Measurements from ENCODE around the gene DST. TPM values are rescaled to one million over a fixed set of nuclear protein-coding genes. Genes with fewer than 3 reads are reported as not detected.
A peak's percentile ranks its signal among the peaks of the same experiment; 100 is the strongest.

Gene DST
- total RNA-seq, 1 experiment from 2014 or later, result 91.9 TPM

DNA sequence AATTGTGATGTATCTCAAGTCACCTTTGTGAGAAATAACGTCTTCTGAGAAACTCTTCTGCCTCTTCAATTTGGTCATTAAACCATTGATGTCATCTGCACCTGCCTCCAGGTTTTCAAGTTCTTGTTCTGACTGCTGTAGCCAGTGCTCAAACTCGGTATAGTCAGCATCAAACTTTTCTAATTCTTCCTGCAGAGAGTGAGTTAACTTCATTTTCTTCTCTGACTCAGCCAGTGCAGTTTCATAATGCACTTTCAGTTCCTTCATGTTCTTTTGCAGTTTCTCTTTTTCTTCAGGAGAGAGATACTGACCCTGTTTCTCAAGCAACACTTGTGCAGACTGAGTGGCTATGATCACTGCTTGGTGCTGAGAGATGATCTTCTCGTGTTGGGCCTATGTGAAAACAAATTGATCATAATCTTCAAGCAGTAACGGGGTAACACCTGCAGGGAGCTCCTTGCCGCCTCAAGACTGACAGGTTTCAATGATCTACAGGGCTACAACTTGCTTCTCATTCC lies 48.8 kb downstream of the DST start:
- Mint-ChIP-seq H3K4me3 (no peak overlapping the region), H3K4me1 (no peaks in the 10 kb centered on the region), H3K27me3 (ENCODE audit: low read depth) (no peaks in the 10 kb centered on the region), H3K36me3 (ENCODE audit: insufficient read depth in 1 of 3, low read depth in 3 of 3) (peaks cover 50 to 75% (median 52%) of the 10 kb centered on the region in 3 experiments; a peak in 6 of 7 replicates), H3K9me3 (no peaks in the 10 kb centered on the region), H3K27ac (peak overlapping the region in 1 of 3 experiments; percentile 21; a peak in 2 of 7 replicates)
- no peak for DNase-seq
- Histone ChIP-seq H2AK5ac (ENCODE audit: insufficient read length, low read length) (no peak overlapping the region), H3K9ac (ENCODE audit: extremely low read depth, insufficient read length, low read length) (no peak overlapping the region), H4K91ac (ENCODE audit: insufficient read length, low read depth, low read length) (no peak overlapping the region), H2BK12ac (ENCODE audit: insufficient read length, low read depth, low read length) (no peak overlapping the region), H3K4me1 (ENCODE audit: insufficient read depth, low read length) (no peaks in the 10 kb centered on the region), H3K23me2 (ENCODE audit: insufficient read length, low read depth, low read length, poor library complexity, severe bottlenecking) (no peaks in the 10 kb centered on the region), H2BK20ac (ENCODE audit: low read depth, low read length, poor library complexity, severe bottlenecking) (no peak overlapping the region), H3K79me2 (ENCODE audit: insufficient read depth, low read length) (no peaks in the 10 kb centered on the region), H2BK5ac (ENCODE audit: insufficient read length, low read length) (no peak overlapping the region), H3K79me1 (ENCODE audit: insufficient read depth, low read depth, low read length, poor library complexity, severe bottlenecking) (no peaks in the 10 kb centered on the region), H3K14ac (ENCODE audit: insufficient read depth, low read length) (no peak overlapping the region), H4K20me1 (ENCODE audit: control insufficient read depth, insufficient read depth, insufficient read length) (no peaks in the 10 kb centered on the region), H3K23ac (ENCODE audit: insufficient read length, low read depth, low read length) (no peak overlapping the region), H3T11ph (ENCODE audit: low read length) (no peak overlapping the region), H3K27me3 (ENCODE audit: insufficient read depth, low read length) (no peaks in the 10 kb centered on the region), H3K27ac (ENCODE audit: insufficient read length, low read depth, low read length) (no peak overlapping the region), H2BK15ac (ENCODE audit: low read depth, low read length) (no peak overlapping the region), H3K9me3 (ENCODE audit: control insufficient read depth, low read depth, low read length) (no peaks in the 10 kb centered on the region), H2AFZ (ENCODE audit: low read length) (no peak overlapping the region), H3K4ac (ENCODE audit: low read depth, low read length) (no peak overlapping the region), H3K4me2 (ENCODE audit: insufficient read depth, insufficient read length, low read length) (no peak overlapping the region), H3K18ac (ENCODE audit: insufficient read length, low read depth, low read length) (no peak overlapping the region), H2BK120ac (ENCODE audit: low read depth, low read length, poor library complexity, severe bottlenecking) (no peak overlapping the region), H4K8ac (replicated peaks; ENCODE audit: insufficient read length, low read depth, low read length) (no peak overlapping the region), H3K56ac (ENCODE audit: insufficient read length, low read depth, low read length) (no peak overlapping the region), H4K5ac (ENCODE audit: insufficient read length, low read depth, low read length) (no peak overlapping the region)
- WGBS (ENCODE audit: extremely low coverage, insufficient read length, low lambda C conversion rate), result no CpG with 5 or more reads among the region's 5 CpGs
- TF ChIP-seq, protein P1, sequence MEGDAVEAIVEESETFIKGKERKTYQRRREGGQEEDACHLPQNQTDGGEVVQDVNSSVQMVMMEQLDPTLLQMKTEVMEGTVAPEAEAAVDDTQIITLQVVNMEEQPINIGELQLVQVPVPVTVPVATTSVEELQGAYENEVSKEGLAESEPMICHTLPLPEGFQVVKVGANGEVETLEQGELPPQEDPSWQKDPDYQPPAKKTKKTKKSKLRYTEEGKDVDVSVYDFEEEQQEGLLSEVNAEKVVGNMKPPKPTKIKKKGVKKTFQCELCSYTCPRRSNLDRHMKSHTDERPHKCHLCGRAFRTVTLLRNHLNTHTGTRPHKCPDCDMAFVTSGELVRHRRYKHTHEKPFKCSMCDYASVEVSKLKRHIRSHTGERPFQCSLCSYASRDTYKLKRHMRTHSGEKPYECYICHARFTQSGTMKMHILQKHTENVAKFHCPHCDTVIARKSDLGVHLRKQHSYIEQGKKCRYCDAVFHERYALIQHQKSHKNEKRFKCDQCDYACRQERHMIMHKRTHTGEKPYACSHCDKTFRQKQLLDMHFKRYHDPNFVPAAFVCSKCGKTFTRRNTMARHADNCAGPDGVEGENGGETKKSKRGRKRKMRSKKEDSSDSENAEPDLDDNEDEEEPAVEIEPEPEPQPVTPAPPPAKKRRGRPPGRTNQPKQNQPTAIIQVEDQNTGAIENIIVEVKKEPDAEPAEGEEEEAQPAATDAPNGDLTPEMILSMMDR (conservative IDR thresholded peaks at IDR 0.05), result no peak
